Stimulated activated CD8-positive, alpha-beta memory T cell treated with anti-CD3 and anti-CD28 coated beads, Interleukin-15, amount 100 ng/mL, for 1 hour (primary cell): Measurements from ENCODE around the gene DDX10.

Experiments
- DNase-seq: peaks from one replicate; pipeline ENCODE4 v3.0.0-alpha.2; 2020; ENCODE audit warnings: low read depth

DDX10 gene

GRCh38 chr11:108872781-108873291 is 208.0 kb downstream of the DDX10 start:
- DNase-seq: no peak

- DNase-seq: no peak
These were observed 208.4 kb downstream of the DDX10 start for GRCh38 chr11:108873310-108873709.

- DNase-seq: no peak
These were observed 209.1 kb downstream of the DDX10 start for GRCh38 chr11:108873941-108874340.

- DNase-seq: no peak
These were observed 210.3 kb downstream of the DDX10 start for GRCh38 chr11:108875134-108875533.

GRCh38 chr11:108877178-108877577 is 212.3 kb downstream of the DDX10 start:
- no peak for DNase-seq

GRCh38 chr11:108880510-108880909 is 215.6 kb downstream of the DDX10 start:
- no peak for DNase-seq

- DNase-seq: no peak
These were observed 216.3 kb downstream of the DDX10 start for GRCh38 chr11:108881131-108881530.

- DNase-seq: no peak
These were observed 217.5 kb downstream of the DDX10 start for GRCh38 chr11:108882211-108882831.

- no peak for DNase-seq
These were observed 221.3 kb downstream of the DDX10 start for GRCh38 chr11:108886005-108886659.

- DNase-seq: no peak
These were observed 221.8 kb downstream of the DDX10 start for GRCh38 chr11:108886660-108887009.

- DNase-seq: no peak
These were observed 222.8 kb downstream of the DDX10 start for GRCh38 chr11:108887436-108888238.

- no peak for DNase-seq
These were observed 225.7 kb downstream of the DDX10 start for GRCh38 chr11:108890482-108891105.

- no peak for DNase-seq
These were observed 226.3 kb downstream of the DDX10 start for GRCh38 chr11:108891143-108891542.

- no peak for DNase-seq
These were observed 227.1 kb downstream of the DDX10 start for GRCh38 chr11:108891909-108892511.

GRCh38 chr11:108895579-108896480 is 231.0 kb downstream of the DDX10 start:
- DNase-seq: no peak

GRCh38 chr11:108897071-108897481 is 232.2 kb downstream of the DDX10 start:
- no peak for DNase-seq

- DNase-seq: no peak
These were observed 233.0 kb downstream of the DDX10 start for GRCh38 chr11:108897916-108898315.

GRCh38 chr11:108901359-108901758 is 236.5 kb downstream of the DDX10 start:
- no peak for DNase-seq

GRCh38 chr11:108902027-108902469 is 237.2 kb downstream of the DDX10 start:
- DNase-seq: no peak

- no peak for DNase-seq
These were observed 239.6 kb downstream of the DDX10 start for GRCh38 chr11:108904480-108904879.

- DNase-seq: no peak
These were observed 241.5 kb downstream of the DDX10 start for GRCh38 chr11:108906329-108906728.
